GM19023 (cell line): Measurements from ENCODE around the gene WBP1L.
"Not testable (repeated sequence)": the region's sequence is repeated elsewhere in the genome, so short reads cannot be mapped to it uniquely, and the experiment has no call there.

Source experiments
- ATAC-seq: cut with Tn5 transposase; IDR thresholded peaks from one replicate; pipeline ENCODE4 v1.9.1; 2021; ENCODE audit warnings: mild to moderate bottlenecking, moderate library complexity; ENCODE audit not compliant: unreplicated experiment

The WBP1L gene

GRCh38 chr10:102721954-102722353 lies 21.8 kb upstream of the WBP1L start:
- ATAC-seq = no peak

GRCh38 chr10:102723989-102724388 lies 19.8 kb upstream of the WBP1L start:
- no peak for ATAC-seq

- no peak for ATAC-seq
Observed at GRCh38 chr10:102726274-102726673, 17.5 kb upstream of the WBP1L start.

- no peak for ATAC-seq
Observed at GRCh38 chr10:102727037-102727818, 16.5 kb upstream of the WBP1L start.

- no peak for ATAC-seq
Observed at GRCh38 chr10:102729029-102730026, 14.4 kb upstream of the WBP1L start.

- no peak for ATAC-seq
Observed at GRCh38 chr10:102731222-102731800, 12.4 kb upstream of the WBP1L start.

- ATAC-seq = no peak
Observed at GRCh38 chr10:102732661-102733060, 11.1 kb upstream of the WBP1L start.

GRCh38 chr10:102735065-102735562 lies 8.6 kb upstream of the WBP1L start:
- no peak for ATAC-seq

- no peak for ATAC-seq
Observed at GRCh38 chr10:102738692-102739121, 5.0 kb upstream of the WBP1L start.

GRCh38 chr10:102740229-102740628 lies 3.5 kb upstream of the WBP1L start:
- ATAC-seq = no peak

GRCh38 chr10:102741726-102742237 lies 2.0 kb upstream of the WBP1L start:
- no peak for ATAC-seq

GRCh38 chr10:102742313-102742712 lies 1.4 kb upstream of the WBP1L start:
- ATAC-seq = not testable (repeated sequence)

GRCh38 chr10:102743078-102743587 lies 615 bp upstream of the WBP1L start:
- ATAC-seq = no peak

GRCh38 chr10:102744374-102745051 lies 765 bp downstream of the WBP1L start:
- ATAC-seq = no peak

- no peak for ATAC-seq
Observed at GRCh38 chr10:102745157-102745556, 1.4 kb downstream of the WBP1L start.

- no peak for ATAC-seq
Observed at GRCh38 chr10:102752266-102752930, 8.7 kb downstream of the WBP1L start.

GRCh38 chr10:102752934-102753664 lies 9.4 kb downstream of the WBP1L start:
- no peak for ATAC-seq

GRCh38 chr10:102753718-102754117 lies 10.0 kb downstream of the WBP1L start:
- no peak for ATAC-seq

- ATAC-seq = no peak
Observed at GRCh38 chr10:102757323-102757722, 13.6 kb downstream of the WBP1L start.
